K562 (cell line): ENCODE measurements around the gene AMZ1. TPM values are rescaled to one million over a fixed set of nuclear protein-coding genes. Genes with fewer than 3 reads are reported as not detected.

Experiments
- ATAC-seq: fragments of 200-7000 bp; cut with Tn5 transposase; 3 replicates; pipeline ENCODE4 v1.9.1; 2020; ENCODE audit warnings: moderate library complexity
- BruUV-seq: library from RNA; stranded (reverse); fragments of 400-500 nt; replicated peaks from 2 replicates; lab custom pipeline; 2021; lab: Mats Ljungman, UMichigan
- CTCF ChIA-PET: fragments of 300-600 bp; formaldehyde crosslinking; extraction: SDS; loops from one replicate; lab custom pipeline; 2021; ENCODE audit warnings: low intra/inter-chr PET ratio; lab: Yijun Ruan, JAX
- POLR2A ChIA-PET: fragments of 300-600, 350-650 bp; sonication (Branson Sonifier 250); formaldehyde crosslinking; extraction: SDS; loops from one replicate; lab custom pipeline; 2021; ENCODE audit warnings: antibody characterized with exemption, inconsistent platforms; lab: Yijun Ruan, JAX
- DNase-seq, 4 experiments: peaks; one replicate each; pipeline versions ENCODE4 v3.0.0 to v3.0.0-alpha.2; 2011 to 2018; ENCODE audit warnings: low spot score in 3 of 4, mixed read lengths in 3 of 4; ENCODE audit errors: extremely low read depth in 1 of 4
- FAIRE-seq: peaks from 2 replicates; lab custom pipeline; 2011; peaks lifted over from hg19 to GRCh38; lab: Jason Lieb, UNC
- H2AFZ ChIP-seq: 2 replicates; pipeline ENCODE4 v1.6.0; 2011; ENCODE audit warnings: low read depth, low read length, control low read depth, inconsistent platforms
- H3K27ac ChIP-seq: fragments of 200-600 bp; 3 replicates; pipeline ENCODE4 v1.8.0; 2011; ENCODE audit warnings: low read depth, mild to moderate bottlenecking, control low read depth, inconsistent platforms, low read length, moderate library complexity, mixed read lengths; ENCODE audit errors: extremely low read depth
- H3K27me3 ChIP-seq, 2 experiments: fragments of 300-600 bp in 1 of 2; 2 replicates in 1 of 2; 3 replicates in 1 of 2; pipeline versions ENCODE4 v1.6.0 to v1.8.0; 2011; ENCODE audit warnings: inconsistent platforms in 2 of 2, low read length in 2 of 2, mild to moderate bottlenecking in 1 of 2, mixed read lengths in 1 of 2, moderate library complexity in 1 of 2; ENCODE audit not compliant: control insufficient read depth in 2 of 2, insufficient read depth in 2 of 2
- H3K36me3 ChIP-seq: fragments of 300-600 bp; 3 replicates; pipeline ENCODE4 v1.8.0; 2011; ENCODE audit warnings: mild to moderate bottlenecking, low read length, inconsistent platforms; ENCODE audit not compliant: control insufficient read depth, insufficient read depth
- H3K4me1 ChIP-seq, 2 experiments: fragments of 200-600 bp in 1 of 2; replicated peaks in 1 of 2; 2 replicates in 1 of 2; 3 replicates in 1 of 2; pipeline versions ENCODE4 v1.5.1 to v1.8.0; 2011; ENCODE audit warnings: inconsistent platforms in 2 of 2, low read length in 2 of 2, mild to moderate bottlenecking in 1 of 2, mixed read lengths in 1 of 2, moderate library complexity in 1 of 2; ENCODE audit not compliant: control insufficient read depth in 2 of 2, insufficient read depth in 2 of 2
- H3K4me2 ChIP-seq: 2 replicates; pipeline ENCODE4 v1.6.1; 2011; ENCODE audit warnings: low read length, control low read depth, inconsistent platforms, mixed read lengths; ENCODE audit not compliant: insufficient read depth
- H3K4me3 ChIP-seq: fragments of 200-600 bp; sonication (generic), shearing (Covaris generic); 2 replicates; pipeline ENCODE4 v1.5.1; 2016; ENCODE audit warnings: control low read depth, inconsistent platforms
- H3K79me2 ChIP-seq: fragments of 200-600 bp; 3 replicates; pipeline ENCODE4 v1.8.0; 2011; ENCODE audit warnings: low read length, inconsistent platforms; ENCODE audit not compliant: control insufficient read depth, insufficient read depth
- H3K9ac ChIP-seq, 2 experiments: 2 replicates each; pipeline versions ENCODE4 v1.6.0 to v1.6.1; 2011; ENCODE audit warnings: low read depth in 2 of 2, low read length in 2 of 2, control low read depth in 1 of 2, inconsistent platforms in 1 of 2, mild to moderate bottlenecking in 1 of 2, mixed read lengths in 1 of 2; ENCODE audit not compliant: insufficient read depth in 1 of 2
- H3K9me1 ChIP-seq: one replicate; pipeline ENCODE4 v1.6.0; 2011; ENCODE audit warnings: inconsistent platforms, mild to moderate bottlenecking, low read length, moderate library complexity; ENCODE audit not compliant: control insufficient read depth, insufficient read depth
- H3K9me3 ChIP-seq: replicated peaks from 2 replicates; pipeline ENCODE4 v1.5.1; 2011; ENCODE audit warnings: low read depth, low read length, inconsistent platforms; ENCODE audit not compliant: control insufficient read depth, insufficient read depth
- H4K20me1 ChIP-seq: replicated peaks from 2 replicates; pipeline ENCODE4 v1.6.1; 2011; ENCODE audit warnings: low read length, inconsistent platforms, mixed read lengths; ENCODE audit not compliant: control insufficient read depth, insufficient read depth
- CLOCK ChIP-seq: fragments of 250-450 bp; sonication (Bioruptor Pico); IDR thresholded peaks from 2 replicates; pipeline ENCODE4 v1.4.0; 2020; ENCODE audit warnings: mild to moderate bottlenecking, moderate library complexity, borderline replicate concordance
- COPS2 ChIP-seq: fragments of 450-650 bp; conservative IDR thresholded peaks from 2 replicates; pipeline ENCODE4 v1.6.1; 2016; ENCODE audit warnings: mild to moderate bottlenecking, moderate library complexity
- HMG20B ChIP-seq: fragments of 250-450 bp; sonication (Bioruptor Pico); IDR thresholded peaks from 2 replicates; pipeline ENCODE4 v1.5.0; 2021; ENCODE audit warnings: mild to moderate bottlenecking
- PATZ1 ChIP-seq: fragments of 250-450 bp; sonication (Bioruptor Pico); IDR thresholded peaks from 2 replicates; pipeline ENCODE4 v1.5.0; 2020; ENCODE audit warnings: mild to moderate bottlenecking, borderline replicate concordance
- U2AF1 ChIP-seq: fragments of 200-400 bp; formaldehyde crosslinking; optimal IDR thresholded peaks from 2 replicates; pipeline ENCODE3; 2017; ENCODE audit warnings: mild to moderate bottlenecking, low read depth, low read length, moderate library complexity
- ZNF511 ChIP-seq: sonication (generic); formaldehyde crosslinking; IDR thresholded peaks from 2 replicates; pipeline ENCODE4 v1.8.0; 2022; ENCODE audit warnings: mild to moderate bottlenecking, missing genetic modification reagents
- WGBS: fragments of 100-300 bp; shearing (Covaris generic); methylation state at CpG from one replicate; pipeline ENCODE4 v1.1.6; 2016; ENCODE audit warnings: low coverage, mixed read lengths; ENCODE audit not compliant: insufficient coverage; ENCODE audit errors: missing lambda C conversion rate; 5-methylcytosine and 5-hydroxymethylcytosine counted together
- in situ Hi-C: fragments of 300-500 bp; cut with MboI; formaldehyde crosslinking; loops from 4 replicates; pipeline ENCODE4 v1.15.0; 2018; ENCODE audit warnings: inconsistent platforms, mixed read lengths
- intact Hi-C: fragments of 100-400 bp; cut with micrococcal nuclease; formaldehyde crosslinking; loops from 2 replicates; pipeline ENCODE4 v1.14.2; 2022
- polyA plus RNA-seq, 8 experiments: library from polyadenylated mRNA; depleted of rRNA in 4 of 8; stranded (reverse) in 5 of 8; unstranded in 3 of 8; fragments of >200 nt; fragmentation: Nextera tagmentation in 2 of 8; fragmentation: Illumina TruSeq in 1 of 8; extraction: Ambion mirVana in 2 of 8; extraction: Trizol in 1 of 8; gene quantifications; 2 replicates each; pipeline versions ENCODE4 v1.2.1 to v1.2.3, GENCODE V29; 2011 to 2014; ENCODE audit warnings: inconsistent platforms in 1 of 8, missing spikeins in 1 of 8
- total RNA-seq, 7 experiments: library from RNA; depleted of rRNA in 6 of 7; stranded (reverse); fragments of >200 nt in 6 of 7; fragmentation: Illumina TruSeq in 2 of 7; extraction: Trizol in 2 of 7; gene quantifications; 2 replicates each; pipeline versions ENCODE4 v1.2.1 to v1.2.3, GENCODE V29; 2011 to 2021; ENCODE audit warnings: low replicate concordance in 1 of 7

Gene AMZ1
- total and polyA plus RNA-seq, 9 of the 15 experiments (the other 6 are each of a cell fraction or from before 2014, with no cell fraction given): not detected

- Histone ChIP-seq H3K4me3 (no peak overlapping the region), H3K9me3 (no peaks in the 10 kb centered on the region), H2AFZ (no peak overlapping the region), H3K27me3 (peaks cover 2 to 17% of the 10 kb centered on the region in 2 experiments; a peak in 2 of 5 replicates), H3K9ac (no peak overlapping the region; a peak in 1 of 4 replicates), H3K36me3 (no peaks in the 10 kb centered on the region), H3K4me2 (no peak overlapping the region), H4K20me1 (peaks cover 5% of the 10 kb centered on the region; the same call in 1 of the 2 replicates), H3K79me2 (no peaks in the 10 kb centered on the region), H3K4me1 (peaks cover 4 to 69% of the 10 kb centered on the region in 2 experiments), H3K27ac (no peak overlapping the region), H3K9me1 (peaks cover 3% of the 10 kb centered on the region)
- WGBS: 26% methylated on average over 12 of the region's 15 CpGs
- intact Hi-C loops: loop anchor here (10.0 kb wide), 1 partner anchor 94 kb away; no protein-coding TSS in a partner anchor
- no TSS peak for BruUV-seq
- ATAC-seq (no peak), DNase-seq (no peak), FAIRE-seq (no peak)
- in situ Hi-C loops: no loop called here
- ChIA-PET CTCF (no interaction called here), POLR2A (interaction anchor here (1.0 kb wide), 1 partner anchor 27 kb away, joined by 3 read pairs; the partner anchor contains the start of gene TTYH3)
- TF ChIP-seq ZNF511 (CRISPR knock-in tag) (no peak), COPS2 (no peak), PATZ1 (CRISPR knock-in tag) (no peak), U2AF1 (no peak), HMG20B (CRISPR knock-in tag) (no peak), CLOCK (no peak)
Measured at GRCh38 chr7:2658941-2659340, 29.1 kb upstream of the AMZ1 start.
